ENCODE measurements around the gene DUS4L.
"Not testable (repeated sequence)": the region's sequence is repeated elsewhere in the genome, so short reads cannot be mapped to it uniquely, and the experiment has no call there.

DUS4L gene

GRCh38 chr7:107563775-107564552 is at the start of gene DUS4L, which contains the start of gene COG5:
Gene DUS4L, plus strand, starts transcription at chr7:107563971. Its CDS starts 3,100 bp downstream, at chr7:107567071.
Gene COG5, minus strand, starts transcription at chr7:107563920. Its CDS starts 24 bp downstream, at chr7:107563896.
- peak; percentile 87 for TF ChIP-seq POLR2A (IDR thresholded peaks at IDR 0.05; ENCODE audit: low read depth, low read length)
- peak; percentile 75 for FAIRE-seq
- peak; percentile 48 for DNase-seq (ENCODE audit: insufficient read length, low spot score)

- FAIRE-seq, result peak; percentile 15
- DNase-seq (ENCODE audit: insufficient read length, low spot score), result no peak
- no peak for TF ChIP-seq POLR2A (IDR thresholded peaks at IDR 0.05; ENCODE audit: low read depth, low read length)
These were observed 37.1 kb upstream of the DUS4L start for GRCh38 chr7:107526672-107527071.

- DNase-seq (ENCODE audit: insufficient read length, low spot score) (no peak), FAIRE-seq (no peak)
- TF ChIP-seq POLR2A (IDR thresholded peaks at IDR 0.05; ENCODE audit: low read depth, low read length), result no peak
These were observed 36.6 kb upstream of the DUS4L start for GRCh38 chr7:107527196-107527595.

- TF ChIP-seq POLR2A (IDR thresholded peaks at IDR 0.05; ENCODE audit: low read depth, low read length), result no peak
- peak; percentile 90 for FAIRE-seq
- DNase-seq (ENCODE audit: insufficient read length, low spot score), result peak; percentile 24
These were observed 35.3 kb upstream of the DUS4L start for GRCh38 chr7:107528461-107528860.

- DNase-seq (ENCODE audit: insufficient read length, low spot score), result no peak
These were observed 33.0 kb upstream of the DUS4L start for GRCh38 chr7:107530751-107531150.

GRCh38 chr7:107534139-107534538 is 29.6 kb upstream of the DUS4L start:
- FAIRE-seq (no peak), DNase-seq (ENCODE audit: insufficient read length, low spot score) (no peak)
- no peak for TF ChIP-seq POLR2A (IDR thresholded peaks at IDR 0.05; ENCODE audit: low read depth, low read length)

More at GRCh38 chr7:107530751-107531150, 33.0 kb upstream of the DUS4L start:
- no peak for TF ChIP-seq POLR2A (IDR thresholded peaks at IDR 0.05; ENCODE audit: low read depth, low read length)
- no peak for FAIRE-seq

GRCh38 chr7:107537228-107537627 is 26.5 kb upstream of the DUS4L start:
- FAIRE-seq; DNase-seq (ENCODE audit: insufficient read length, low spot score): not testable (repeated sequence)

GRCh38 chr7:107538001-107538400 is 25.8 kb upstream of the DUS4L start:
- FAIRE-seq (no peak), DNase-seq (ENCODE audit: insufficient read length, low spot score) (no peak)
- no peak for TF ChIP-seq POLR2A (IDR thresholded peaks at IDR 0.05; ENCODE audit: low read depth, low read length)

GRCh38 chr7:107543338-107543993 is 20.3 kb upstream of the DUS4L start:
- FAIRE-seq, result no peak
- TF ChIP-seq POLR2A (IDR thresholded peaks at IDR 0.05; ENCODE audit: low read depth, low read length), result no peak
- no peak for DNase-seq (ENCODE audit: insufficient read length, low spot score)

GRCh38 chr7:107544848-107545591 is 18.8 kb upstream of the DUS4L start:
- FAIRE-seq, result no peak
- no peak for TF ChIP-seq POLR2A (IDR thresholded peaks at IDR 0.05; ENCODE audit: low read depth, low read length)
- DNase-seq (ENCODE audit: insufficient read length, low spot score), result no peak

GRCh38 chr7:107551936-107552335 is 11.8 kb upstream of the DUS4L start:
- TF ChIP-seq POLR2A (IDR thresholded peaks at IDR 0.05; ENCODE audit: low read depth, low read length), result no peak
- DNase-seq (ENCODE audit: insufficient read length, low spot score), result no peak
- no peak for FAIRE-seq

GRCh38 chr7:107555893-107556292 is 7.9 kb upstream of the DUS4L start:
- no peak for TF ChIP-seq POLR2A (IDR thresholded peaks at IDR 0.05; ENCODE audit: low read depth, low read length)
- FAIRE-seq (no peak), DNase-seq (ENCODE audit: insufficient read length, low spot score) (no peak)

GRCh38 chr7:107559864-107560263 is 3.9 kb upstream of the DUS4L start:
- DNase-seq (ENCODE audit: insufficient read length, low spot score) (peak; percentile 15), FAIRE-seq (peak; percentile 83)
- no peak for TF ChIP-seq POLR2A (IDR thresholded peaks at IDR 0.05; ENCODE audit: low read depth, low read length)

- no peak for DNase-seq (ENCODE audit: insufficient read length, low spot score)
- FAIRE-seq, result no peak
- no peak for TF ChIP-seq POLR2A (IDR thresholded peaks at IDR 0.05; ENCODE audit: low read depth, low read length)
These were observed 2.8 kb upstream of the DUS4L start for GRCh38 chr7:107560898-107561516.

Data from H54 (cell line).